ENCODE results near the gene HAL.
A peak's percentile ranks its signal among the peaks of the same experiment; 100 is the strongest.

The HAL gene

DNA sequence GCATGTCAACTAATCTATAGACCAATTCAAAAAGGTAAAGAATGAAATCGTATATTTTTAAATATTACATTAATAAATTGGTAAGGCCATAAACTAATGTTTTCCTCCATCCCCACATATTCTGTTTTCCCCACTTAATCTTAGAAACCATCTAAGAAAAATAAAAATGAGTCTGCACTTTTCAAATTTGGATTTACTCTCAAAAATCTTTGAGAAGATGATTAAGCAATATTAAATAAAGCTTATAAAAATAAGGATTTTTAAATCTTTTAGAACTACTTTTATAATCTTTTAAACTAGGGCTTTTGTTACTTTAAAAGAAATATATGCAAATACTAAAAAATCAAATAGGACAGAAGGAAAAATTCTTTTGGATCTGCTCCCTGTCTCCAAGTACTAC lies 10.6 kb upstream of the HAL start:
- TF ChIP-seq, protein P1, sequence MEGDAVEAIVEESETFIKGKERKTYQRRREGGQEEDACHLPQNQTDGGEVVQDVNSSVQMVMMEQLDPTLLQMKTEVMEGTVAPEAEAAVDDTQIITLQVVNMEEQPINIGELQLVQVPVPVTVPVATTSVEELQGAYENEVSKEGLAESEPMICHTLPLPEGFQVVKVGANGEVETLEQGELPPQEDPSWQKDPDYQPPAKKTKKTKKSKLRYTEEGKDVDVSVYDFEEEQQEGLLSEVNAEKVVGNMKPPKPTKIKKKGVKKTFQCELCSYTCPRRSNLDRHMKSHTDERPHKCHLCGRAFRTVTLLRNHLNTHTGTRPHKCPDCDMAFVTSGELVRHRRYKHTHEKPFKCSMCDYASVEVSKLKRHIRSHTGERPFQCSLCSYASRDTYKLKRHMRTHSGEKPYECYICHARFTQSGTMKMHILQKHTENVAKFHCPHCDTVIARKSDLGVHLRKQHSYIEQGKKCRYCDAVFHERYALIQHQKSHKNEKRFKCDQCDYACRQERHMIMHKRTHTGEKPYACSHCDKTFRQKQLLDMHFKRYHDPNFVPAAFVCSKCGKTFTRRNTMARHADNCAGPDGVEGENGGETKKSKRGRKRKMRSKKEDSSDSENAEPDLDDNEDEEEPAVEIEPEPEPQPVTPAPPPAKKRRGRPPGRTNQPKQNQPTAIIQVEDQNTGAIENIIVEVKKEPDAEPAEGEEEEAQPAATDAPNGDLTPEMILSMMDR (IDR thresholded peaks at IDR 0.05; ENCODE audit: low read depth, low read length): no peak
- no peak for DNase-seq (ENCODE audit: extremely low read depth, low read depth)

DNA sequence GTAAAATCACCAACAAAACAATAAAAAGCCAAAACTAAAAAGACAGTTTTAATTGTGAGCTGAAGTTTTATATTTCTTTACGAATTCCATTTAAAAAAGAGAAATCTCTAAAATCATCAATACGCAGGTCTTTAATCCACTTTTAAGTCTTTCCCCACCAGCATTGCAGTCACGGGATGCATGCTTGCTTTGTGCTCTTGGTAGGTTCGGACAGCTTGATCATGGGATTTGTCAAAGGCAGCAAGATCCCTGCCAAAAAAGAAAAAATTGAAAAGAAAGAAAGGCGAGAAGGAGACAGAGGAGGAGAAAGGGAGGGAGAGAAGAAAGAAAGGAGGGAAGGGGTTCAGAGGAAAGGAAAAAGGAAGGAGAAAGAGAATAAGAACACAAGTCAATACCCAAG lies 4.7 kb upstream of the HAL start:
- TF ChIP-seq, protein P1 (IDR thresholded peaks at IDR 0.05; ENCODE audit: low read depth, low read length): no peak
- DNase-seq (ENCODE audit: extremely low read depth, low read depth): no peak

DNA sequence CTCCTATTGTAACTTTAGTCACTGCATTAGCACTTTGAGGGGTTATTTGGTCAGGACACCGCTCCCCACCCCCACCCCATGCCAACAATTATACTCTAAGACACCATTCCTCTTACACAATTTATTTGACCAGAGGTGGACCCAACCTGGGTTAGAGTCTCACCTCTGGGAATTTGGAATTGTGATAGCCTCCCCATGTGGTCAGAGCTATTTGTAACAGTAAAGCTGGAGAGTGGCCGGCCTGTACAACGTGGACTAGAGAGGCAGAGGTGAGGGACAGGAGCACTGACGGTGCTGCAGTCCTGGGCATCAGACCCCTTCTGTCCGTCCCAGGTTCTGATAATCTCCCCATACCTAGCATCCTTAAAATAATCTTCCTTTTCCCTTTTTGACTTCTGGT lies 3.3 kb upstream of the HAL start:
- TF ChIP-seq, protein P1 (IDR thresholded peaks at IDR 0.05; ENCODE audit: low read depth, low read length): no peak
- no peak for DNase-seq (ENCODE audit: extremely low read depth, low read depth)

DNA sequence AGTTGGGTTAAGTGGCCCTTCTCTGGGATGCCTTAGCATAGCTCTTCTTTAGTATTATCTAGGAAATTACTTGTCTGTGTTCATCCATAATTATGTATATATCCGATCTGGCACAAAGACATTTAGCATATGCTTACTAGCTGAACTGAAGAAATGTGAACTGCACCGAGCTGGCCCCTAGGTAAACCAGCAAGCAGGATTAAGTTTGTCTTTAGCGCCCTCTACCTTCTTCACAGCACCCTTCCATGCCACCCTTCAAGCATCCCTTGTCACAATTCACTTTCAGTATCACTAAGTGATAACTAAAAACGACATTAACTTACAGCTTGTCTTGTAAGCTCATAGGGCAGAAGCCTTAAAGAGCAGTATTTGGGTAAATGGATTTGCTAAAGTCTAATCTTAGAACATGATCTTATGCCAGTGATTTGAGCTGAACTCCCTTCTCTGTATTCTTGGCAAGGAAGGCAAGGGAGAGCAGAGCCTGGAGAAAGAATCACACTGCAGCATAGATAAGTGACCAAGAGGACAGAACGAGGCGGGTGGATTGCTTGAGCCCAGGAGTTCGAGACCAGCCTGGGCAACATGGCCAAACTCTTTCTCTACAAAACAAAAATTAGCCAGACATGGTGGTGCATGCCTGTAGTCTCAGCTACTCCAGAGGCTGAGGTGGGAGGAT lies 2.6 kb upstream of the HAL start:
- peak; percentile 35 for DNase-seq (ENCODE audit: extremely low read depth, low read depth)
- TF ChIP-seq, protein P1 (IDR thresholded peaks at IDR 0.05; ENCODE audit: low read depth, low read length): peak; percentile 70

DNA sequence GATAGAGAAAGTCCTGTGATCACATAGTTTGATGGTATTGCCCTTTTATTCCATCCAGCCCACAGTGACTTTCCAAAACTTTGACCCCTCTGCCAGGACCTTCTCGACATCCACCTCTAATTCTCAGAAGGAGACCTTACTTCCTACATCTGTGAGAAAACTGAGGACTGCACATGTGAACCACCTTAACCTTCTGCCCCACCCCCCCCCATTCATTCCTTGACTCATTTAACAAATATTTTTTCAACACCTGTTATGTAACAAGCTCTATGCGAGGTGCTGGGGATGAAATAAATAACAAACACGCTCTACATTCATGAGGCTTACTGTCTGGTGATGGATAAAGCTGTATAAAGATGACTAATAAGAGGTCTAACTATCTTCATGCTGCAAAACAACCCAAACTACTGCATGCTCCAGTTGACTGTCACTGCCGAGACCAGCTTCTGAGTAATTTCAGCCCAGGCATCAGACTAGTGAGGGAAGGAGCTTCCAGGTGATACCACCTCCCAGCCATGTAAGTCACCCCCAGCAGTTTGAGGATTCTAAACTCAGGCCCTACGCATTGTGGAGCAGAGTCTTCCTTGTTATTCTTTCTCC lies 1.9 kb upstream of the HAL start:
- TF ChIP-seq, protein P1 (IDR thresholded peaks at IDR 0.05; ENCODE audit: low read depth, low read length): no peak
- no peak for DNase-seq (ENCODE audit: extremely low read depth, low read depth)

DNA sequence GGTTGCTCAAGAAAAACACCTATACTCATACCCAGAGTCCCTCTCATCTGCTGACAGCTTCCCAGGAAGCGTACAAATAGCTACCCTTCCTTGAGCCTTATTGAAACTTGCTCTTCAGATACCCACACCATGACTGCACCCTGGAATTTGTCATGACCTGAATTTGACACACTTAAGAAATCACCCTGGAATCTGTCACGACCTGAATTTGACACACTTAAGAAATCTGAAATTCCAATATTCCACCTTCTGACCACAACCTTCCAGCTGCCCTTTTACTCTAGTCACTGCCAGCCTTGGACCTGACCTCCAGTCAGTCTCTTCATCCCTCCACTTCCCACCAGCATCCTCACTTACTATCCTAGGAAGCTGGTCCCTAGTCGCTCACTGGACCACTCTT lies 1.1 kb upstream of the HAL start:
- no peak for DNase-seq (ENCODE audit: extremely low read depth, low read depth)
- TF ChIP-seq, protein P1 (IDR thresholded peaks at IDR 0.05; ENCODE audit: low read depth, low read length): no peak

DNA sequence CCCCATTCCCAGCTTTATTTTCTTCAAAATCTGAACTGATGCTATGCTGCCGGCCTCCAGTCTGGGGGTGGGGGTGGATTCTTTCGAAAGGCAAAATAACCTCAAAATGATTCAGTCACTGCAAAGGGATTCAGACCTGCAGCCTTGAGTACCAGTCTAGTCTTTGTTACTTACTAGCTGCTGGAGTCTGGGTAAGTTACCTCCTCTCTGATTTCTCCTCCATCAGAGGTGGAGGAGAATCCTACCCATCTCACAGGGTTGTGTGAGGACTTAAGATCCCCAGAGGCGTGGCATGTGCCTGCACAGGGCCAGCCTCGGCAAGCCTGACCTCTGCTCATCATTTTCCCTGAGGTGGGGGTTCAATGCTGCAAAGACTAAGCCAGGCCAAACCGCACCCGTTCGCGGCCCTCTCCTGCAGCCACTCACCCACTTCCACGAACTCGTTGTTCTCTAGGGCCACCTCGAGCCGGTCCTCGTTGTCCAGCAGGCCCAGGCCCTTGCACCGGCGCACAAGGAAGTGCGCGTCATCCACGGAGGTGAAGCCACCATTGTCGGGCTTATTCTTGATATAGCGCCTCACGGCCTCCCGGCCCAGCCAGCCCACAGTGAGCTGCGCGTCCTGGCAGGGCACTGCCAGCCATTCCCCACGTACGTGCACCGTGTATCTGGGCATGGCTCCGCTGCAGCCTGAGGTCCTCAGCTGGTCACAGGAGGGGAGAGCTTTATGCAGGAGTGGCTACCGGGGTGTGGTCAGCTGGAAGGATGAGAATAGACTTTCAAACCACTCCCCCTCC lies 709 bp downstream of the HAL start:
- TF ChIP-seq, protein P1 (IDR thresholded peaks at IDR 0.05; ENCODE audit: low read depth, low read length): no peak
- DNase-seq (ENCODE audit: extremely low read depth, low read depth): no peak

Data from AG09319 (cell line).